HEK293 (cell line): ENCODE data around the gene SAMD14.

Experiments used
- CTCF ChIA-PET: fragments of 350-600 bp; formaldehyde crosslinking; extraction: SDS; loops from one replicate; lab custom pipeline; 2021; ENCODE audit warnings: antibody characterized with exemption; lab: Yijun Ruan, JAX
- POLR2A ChIA-PET: fragments of 300-600 bp; formaldehyde crosslinking; extraction: SDS; loops from one replicate; lab custom pipeline; 2020; ENCODE audit warnings: antibody characterized with exemption, inconsistent platforms; lab: Yijun Ruan, JAX
- H3K27ac ChIP-seq: fragments of 200-500 bp; sonication (Bioruptor generic); 2 replicates; pipeline ENCODE4 v1.5.1; 2014; ENCODE audit warnings: low read depth, low read length, control low read depth, inconsistent platforms; ENCODE audit errors: extremely low read depth
- H3K36me3 ChIP-seq, 2 experiments: fragments of 200-500 bp in 1 of 2; sonication (Bioruptor generic) in 1 of 2; 1 replicate in 1 of 2; 2 replicates in 1 of 2; pipeline ENCODE4 v1.5.1; 2014 to 2017; ENCODE audit warnings: inconsistent platforms in 2 of 2, low read length in 2 of 2; ENCODE audit not compliant: control insufficient read depth in 2 of 2, insufficient read depth in 1 of 2
- H3K4me1 ChIP-seq: fragments of 200-500 bp; sonication (Bioruptor generic); 2 replicates; pipeline ENCODE4 v1.5.1; 2014; ENCODE audit warnings: mild to moderate bottlenecking, low read length, inconsistent platforms; ENCODE audit not compliant: control insufficient read depth, insufficient read depth
- H3K4me3 ChIP-seq: 2 replicates; pipeline ENCODE4 v1.5.1; 2011; ENCODE audit warnings: low read depth, mild to moderate bottlenecking, control low read depth, low read length, moderate library complexity
- H3K9me3 ChIP-seq: fragments of 200-500 bp; sonication (Bioruptor generic); 2 replicates; pipeline ENCODE4 v1.5.1; 2014; ENCODE audit warnings: low read depth, low read length, inconsistent platforms; ENCODE audit not compliant: control insufficient read depth, insufficient read depth
- BCL11B ChIP-seq: fragments of 450-650 bp; formaldehyde crosslinking; IDR thresholded peaks from 2 replicates; pipeline ENCODE4 v1.5.1; 2016; ENCODE audit warnings: low read depth, missing biosample characterization, missing genetic modification characterization
- GLIS1 ChIP-seq: fragments of 450-650 bp; formaldehyde crosslinking; IDR thresholded peaks from 2 replicates; pipeline ENCODE4 v1.5.1; 2016; ENCODE audit warnings: missing biosample characterization, missing genetic modification characterization
- HOXC10 ChIP-seq: sonication (generic); formaldehyde crosslinking; IDR thresholded peaks from 2 replicates; pipeline ENCODE4 v1.8.1; 2023; ENCODE audit warnings: mild to moderate bottlenecking, missing genetic modification reagents
- KLF16 ChIP-seq: fragments of 450-650 bp; formaldehyde crosslinking; IDR thresholded peaks from 2 replicates; pipeline ENCODE4 v1.5.1; 2017; ENCODE audit warnings: missing biosample characterization, missing genetic modification characterization
- KLF9 ChIP-seq: fragments of 450-650 bp; formaldehyde crosslinking; IDR thresholded peaks from 2 replicates; pipeline ENCODE4 v1.5.1; 2016; ENCODE audit warnings: missing biosample characterization, missing genetic modification characterization, low read depth
- PRDM1 ChIP-seq: fragments of 450-650 bp; formaldehyde crosslinking; IDR thresholded peaks from 2 replicates; pipeline ENCODE4; 2016; ENCODE audit warnings: missing biosample characterization, missing genetic modification characterization
- SP3 ChIP-seq: fragments of 450-650 bp; formaldehyde crosslinking; IDR thresholded peaks from 2 replicates; pipeline ENCODE4 v1.5.1; 2016; ENCODE audit warnings: missing biosample characterization, missing genetic modification characterization
- ZFHX2 ChIP-seq: fragments of 450-650 bp; formaldehyde crosslinking; conservative IDR thresholded peaks from 2 replicates; pipeline ENCODE4 v1.5.1; 2016; ENCODE audit warnings: missing biosample characterization, missing genetic modification characterization
- ZFP41 ChIP-seq: fragments of 450-650 bp; formaldehyde crosslinking; IDR thresholded peaks from 2 replicates; pipeline ENCODE4 v1.5.1; 2016; ENCODE audit warnings: missing biosample characterization, missing genetic modification characterization, borderline replicate concordance
- ZNF132 ChIP-seq: fragments of 450-650 bp; formaldehyde crosslinking; IDR thresholded peaks from 2 replicates; pipeline ENCODE4 v1.5.1; 2017; ENCODE audit warnings: missing biosample characterization, missing genetic modification characterization, borderline replicate concordance
- ZNF157 ChIP-seq: fragments of 450-650 bp; formaldehyde crosslinking; IDR thresholded peaks from 2 replicates; pipeline ENCODE4 v1.5.1; 2016; ENCODE audit warnings: missing biosample characterization, missing genetic modification characterization
- ZNF2 ChIP-seq: fragments of 450-650 bp; formaldehyde crosslinking; IDR thresholded peaks from 2 replicates; pipeline ENCODE4 v1.5.1; 2016; ENCODE audit warnings: missing biosample characterization, missing genetic modification characterization
- ZNF202 ChIP-seq: fragments of 450-650 bp; formaldehyde crosslinking; IDR thresholded peaks from 2 replicates; pipeline ENCODE4 v1.5.1; 2016; ENCODE audit warnings: missing biosample characterization, missing genetic modification characterization, borderline replicate concordance
- ZNF324 ChIP-seq: fragments of 450-650 bp; formaldehyde crosslinking; IDR thresholded peaks from 2 replicates; pipeline ENCODE4 v1.5.1; 2016; ENCODE audit warnings: missing biosample characterization, missing genetic modification characterization
- ZNF341 ChIP-seq: fragments of 450-650 bp; formaldehyde crosslinking; IDR thresholded peaks from 2 replicates; pipeline ENCODE4; 2016; ENCODE audit warnings: low read depth, missing biosample characterization, missing genetic modification characterization
- ZNF354C ChIP-seq: fragments of 450-650 bp; formaldehyde crosslinking; IDR thresholded peaks from 2 replicates; pipeline ENCODE4 v1.5.1; 2016; ENCODE audit warnings: missing biosample characterization, missing genetic modification characterization, low read depth, borderline replicate concordance
- ZNF366 ChIP-seq: fragments of 450-650 bp; formaldehyde crosslinking; conservative IDR thresholded peaks from 2 replicates; pipeline ENCODE4 v1.5.1; 2016; ENCODE audit warnings: missing biosample characterization, missing genetic modification characterization
- ZNF391 ChIP-seq: fragments of 450-650 bp; formaldehyde crosslinking; IDR thresholded peaks from 2 replicates; pipeline ENCODE4 v1.5.1; 2016; ENCODE audit warnings: low read depth, missing biosample characterization, missing genetic modification characterization, borderline replicate concordance
- ZNF571 ChIP-seq: fragments of 450-650 bp; formaldehyde crosslinking; IDR thresholded peaks from 2 replicates; pipeline ENCODE4 v1.5.0; 2017; ENCODE audit warnings: missing biosample characterization, missing genetic modification characterization
- ZNF624 ChIP-seq: fragments of 450-650 bp; formaldehyde crosslinking; IDR thresholded peaks from 2 replicates; pipeline ENCODE4 v1.5.1; 2017; ENCODE audit warnings: missing biosample characterization, missing genetic modification characterization
- ZNF660 ChIP-seq: fragments of 450-650 bp; IDR thresholded peaks from 2 replicates; pipeline ENCODE4 v1.5.1; 2018; ENCODE audit warnings: missing biosample characterization, mild to moderate bottlenecking, missing genetic modification characterization
- ZNF776 ChIP-seq: fragments of 450-650 bp; formaldehyde crosslinking; IDR thresholded peaks from 2 replicates; pipeline ENCODE4 v1.5.0; 2017; ENCODE audit warnings: missing biosample characterization, missing genetic modification characterization, borderline replicate concordance
- ZSCAN23 ChIP-seq: fragments of 450-650 bp; formaldehyde crosslinking; IDR thresholded peaks from 2 replicates; pipeline ENCODE4 v1.5.1; 2016; ENCODE audit warnings: missing biosample characterization, missing genetic modification characterization
- TF ChIP-seq, protein P1 (sequence below): fragments of 450-650 bp; formaldehyde crosslinking; IDR thresholded peaks from 2 replicates; pipeline ENCODE4 v1.5.1; 2016; ENCODE audit warnings: missing biosample characterization, missing genetic modification characterization, borderline replicate concordance
- TF ChIP-seq, protein P2 (sequence below): fragments of 450-650 bp; formaldehyde crosslinking; IDR thresholded peaks from 2 replicates; pipeline ENCODE4 v1.5.1; 2016; ENCODE audit warnings: missing biosample characterization, missing genetic modification characterization
- TF ChIP-seq, protein P3 (sequence below): fragments of 450-650 bp; formaldehyde crosslinking; IDR thresholded peaks from 2 replicates; pipeline ENCODE4 v1.5.1; 2017; ENCODE audit warnings: missing biosample characterization, missing genetic modification characterization
- TF ChIP-seq, protein P4 (sequence below): IDR thresholded peaks from 2 replicates; pipeline ENCODE4 v1.6.1; 2011; ENCODE audit warnings: mild to moderate bottlenecking, low read depth, low read length, borderline replicate concordance

The SAMD14 gene

DNA sequence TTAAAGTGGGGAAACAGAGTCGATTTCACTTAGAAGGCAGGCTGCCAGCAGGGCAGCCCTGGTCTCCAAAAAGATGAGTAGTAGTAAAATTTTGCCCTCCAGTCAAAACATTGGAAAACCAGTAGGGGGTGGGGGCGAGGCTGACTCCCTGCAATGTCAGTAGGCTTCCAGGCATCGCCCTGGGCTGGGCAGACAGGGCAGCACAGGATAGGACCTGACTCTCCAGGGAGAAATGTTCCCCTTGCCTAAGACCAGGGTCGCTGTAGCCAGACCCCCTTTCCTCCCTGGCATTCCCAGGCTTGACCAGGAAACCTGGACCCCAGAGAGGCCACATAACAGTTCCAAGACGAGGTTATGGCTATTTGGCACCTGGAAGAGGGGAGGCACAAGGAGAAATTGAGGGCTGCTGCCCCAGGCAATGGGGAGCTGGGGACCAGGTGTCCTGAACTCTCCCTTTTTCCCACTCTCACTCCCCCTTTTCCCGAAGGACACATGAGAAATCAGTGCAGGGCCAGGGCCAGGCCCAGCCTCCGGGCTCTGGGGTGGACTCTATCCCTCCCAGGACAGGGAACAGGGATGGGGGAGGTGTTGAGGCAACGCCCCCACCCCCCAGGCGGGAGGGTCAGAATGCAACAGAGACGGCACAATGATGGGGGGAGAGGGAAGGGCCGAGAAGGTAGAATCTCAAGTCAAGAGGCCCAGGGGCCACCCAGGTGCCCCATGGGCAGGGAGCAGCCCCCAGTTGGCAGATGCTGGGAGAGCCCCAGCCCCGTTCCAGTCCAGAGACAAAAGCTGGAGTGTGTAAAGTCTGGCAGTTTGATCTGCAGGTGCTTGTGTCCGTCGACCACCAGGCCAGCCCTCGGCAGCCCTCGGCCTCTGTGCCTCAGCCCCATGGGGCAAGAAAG lies 4.5 kb upstream of the SAMD14 start (continued):
- TF ChIP-seq KLF16 (tag by site-specific recombination) (no peak), HOXC10 (no peak), ZNF391 (tag by site-specific recombination) (no peak), BCL11B (tag by site-specific recombination) (no peak), ZNF624 (tag by site-specific recombination) (no peak), GLIS1 (0 out of 2 replicates have a peak, but pooled peaks have one; percentile 6), SP3 (tag by site-specific recombination) (no peak), ZNF157 (tag by site-specific recombination) (no peak), PRDM1 (tag by site-specific recombination) (peak; percentile 79), ZSCAN23 (tag by site-specific recombination) (no peak), ZNF202 (tag by site-specific recombination) (no peak), ZNF776 (tag by site-specific recombination) (no peak), ZNF571 (no peak), ZFP41 (no peak), ZNF2 (tag by site-specific recombination) (no peak), ZFHX2 (tag by site-specific recombination) (no peak), ZNF341 (tag by site-specific recombination) (0 out of 2 replicates have a peak, but pooled peaks have one; percentile 17), ZNF324 (tag by site-specific recombination) (no peak)
- TF ChIP-seq, protein P1, sequence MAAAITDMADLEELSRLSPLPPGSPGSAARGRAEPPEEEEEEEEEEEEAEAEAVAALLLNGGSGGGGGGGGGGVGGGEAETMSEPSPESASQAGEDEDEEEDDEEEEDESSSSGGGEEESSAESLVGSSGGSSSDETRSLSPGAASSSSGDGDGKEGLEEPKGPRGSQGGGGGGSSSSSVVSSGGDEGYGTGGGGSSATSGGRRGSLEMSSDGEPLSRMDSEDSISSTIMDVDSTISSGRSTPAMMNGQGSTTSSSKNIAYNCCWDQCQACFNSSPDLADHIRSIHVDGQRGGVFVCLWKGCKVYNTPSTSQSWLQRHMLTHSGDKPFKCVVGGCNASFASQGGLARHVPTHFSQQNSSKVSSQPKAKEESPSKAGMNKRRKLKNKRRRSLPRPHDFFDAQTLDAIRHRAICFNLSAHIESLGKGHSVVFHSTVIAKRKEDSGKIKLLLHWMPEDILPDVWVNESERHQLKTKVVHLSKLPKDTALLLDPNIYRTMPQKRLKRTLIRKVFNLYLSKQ (tag by site-specific recombination): no peak
- TF ChIP-seq, protein P2, sequence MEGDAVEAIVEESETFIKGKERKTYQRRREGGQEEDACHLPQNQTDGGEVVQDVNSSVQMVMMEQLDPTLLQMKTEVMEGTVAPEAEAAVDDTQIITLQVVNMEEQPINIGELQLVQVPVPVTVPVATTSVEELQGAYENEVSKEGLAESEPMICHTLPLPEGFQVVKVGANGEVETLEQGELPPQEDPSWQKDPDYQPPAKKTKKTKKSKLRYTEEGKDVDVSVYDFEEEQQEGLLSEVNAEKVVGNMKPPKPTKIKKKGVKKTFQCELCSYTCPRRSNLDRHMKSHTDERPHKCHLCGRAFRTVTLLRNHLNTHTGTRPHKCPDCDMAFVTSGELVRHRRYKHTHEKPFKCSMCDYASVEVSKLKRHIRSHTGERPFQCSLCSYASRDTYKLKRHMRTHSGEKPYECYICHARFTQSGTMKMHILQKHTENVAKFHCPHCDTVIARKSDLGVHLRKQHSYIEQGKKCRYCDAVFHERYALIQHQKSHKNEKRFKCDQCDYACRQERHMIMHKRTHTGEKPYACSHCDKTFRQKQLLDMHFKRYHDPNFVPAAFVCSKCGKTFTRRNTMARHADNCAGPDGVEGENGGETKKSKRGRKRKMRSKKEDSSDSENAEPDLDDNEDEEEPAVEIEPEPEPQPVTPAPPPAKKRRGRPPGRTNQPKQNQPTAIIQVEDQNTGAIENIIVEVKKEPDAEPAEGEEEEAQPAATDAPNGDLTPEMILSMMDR (tag by site-specific recombination): peak; percentile 14; the same call in 1 of the 2 replicates
- TF ChIP-seq, protein P3, sequence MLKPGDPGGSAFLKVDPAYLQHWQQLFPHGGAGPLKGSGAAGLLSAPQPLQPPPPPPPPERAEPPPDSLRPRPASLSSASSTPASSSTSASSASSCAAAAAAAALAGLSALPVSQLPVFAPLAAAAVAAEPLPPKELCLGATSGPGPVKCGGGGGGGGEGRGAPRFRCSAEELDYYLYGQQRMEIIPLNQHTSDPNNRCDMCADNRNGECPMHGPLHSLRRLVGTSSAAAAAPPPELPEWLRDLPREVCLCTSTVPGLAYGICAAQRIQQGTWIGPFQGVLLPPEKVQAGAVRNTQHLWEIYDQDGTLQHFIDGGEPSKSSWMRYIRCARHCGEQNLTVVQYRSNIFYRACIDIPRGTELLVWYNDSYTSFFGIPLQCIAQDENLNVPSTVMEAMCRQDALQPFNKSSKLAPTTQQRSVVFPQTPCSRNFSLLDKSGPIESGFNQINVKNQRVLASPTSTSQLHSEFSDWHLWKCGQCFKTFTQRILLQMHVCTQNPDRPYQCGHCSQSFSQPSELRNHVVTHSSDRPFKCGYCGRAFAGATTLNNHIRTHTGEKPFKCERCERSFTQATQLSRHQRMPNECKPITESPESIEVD: no peak

DNA sequence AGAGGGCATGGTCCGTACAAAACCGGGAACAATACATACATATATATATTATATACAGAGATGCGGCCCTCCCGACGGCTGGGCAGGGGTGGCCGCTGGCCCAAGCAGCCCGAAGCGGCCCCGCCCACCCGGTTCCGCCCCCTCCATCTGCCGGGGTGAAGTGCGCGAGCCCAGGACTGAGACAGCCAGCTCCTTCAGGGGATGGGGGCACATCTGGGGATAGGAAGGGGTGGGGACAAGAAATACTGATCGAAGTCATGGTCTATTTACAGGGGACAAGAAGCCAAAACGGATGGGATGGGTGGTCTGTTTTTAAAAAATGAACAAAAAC lies 3.8 kb upstream of the SAMD14 start:
- TF ChIP-seq KLF9 (tag by site-specific recombination) (peak; percentile 23; the same call in 1 of the 2 replicates), BCL11B (tag by site-specific recombination) (no peak), ZNF366 (no peak), ZNF354C (tag by site-specific recombination) (no peak), ZNF132 (no peak), ZNF660 (no peak)
- TF ChIP-seq, protein P4, sequence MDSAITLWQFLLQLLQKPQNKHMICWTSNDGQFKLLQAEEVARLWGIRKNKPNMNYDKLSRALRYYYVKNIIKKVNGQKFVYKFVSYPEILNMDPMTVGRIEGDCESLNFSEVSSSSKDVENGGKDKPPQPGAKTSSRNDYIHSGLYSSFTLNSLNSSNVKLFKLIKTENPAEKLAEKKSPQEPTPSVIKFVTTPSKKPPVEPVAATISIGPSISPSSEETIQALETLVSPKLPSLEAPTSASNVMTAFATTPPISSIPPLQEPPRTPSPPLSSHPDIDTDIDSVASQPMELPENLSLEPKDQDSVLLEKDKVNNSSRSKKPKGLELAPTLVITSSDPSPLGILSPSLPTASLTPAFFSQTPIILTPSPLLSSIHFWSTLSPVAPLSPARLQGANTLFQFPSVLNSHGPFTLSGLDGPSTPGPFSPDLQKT: no peak
- H3K36me3 ChIP-seq: peaks cover 15 to 55% of the 10 kb centered on the region in 2 experiments
- H3K4me3 ChIP-seq: no peak overlapping the region
- H3K9me3 ChIP-seq: no peaks in the 10 kb centered on the region
- H3K4me1 ChIP-seq: no peaks in the 10 kb centered on the region
- ChIA-PET CTCF (interaction anchor here (3.1 kb wide), 1 partner anchor 19 kb away, joined by 15 read pairs; no protein-coding TSS in a partner anchor), POLR2A (no interaction called here)
- no peak overlapping the region for H3K27ac ChIP-seq
